Activated naive CD8-positive, alpha-beta T cell treated with anti-CD3 and anti-CD28 coated beads for 36 hours (primary cell): ENCODE data around the gene LARGE1. TPM values are rescaled to one million over a fixed set of nuclear protein-coding genes. Genes with fewer than 3 reads are reported as not detected.

Experiments used
- DNase-seq: peaks from one replicate; pipeline ENCODE4 v3.0.0; 2021
- H3K27ac Mint-ChIP-seq: one replicate; pipeline ENCODE4 v1.8.0; 2022; ENCODE audit warnings: mild to moderate bottlenecking, moderate library complexity, mixed read lengths
- H3K27me3 Mint-ChIP-seq: one replicate; pipeline ENCODE4 v1.8.0; 2022; ENCODE audit warnings: mild to moderate bottlenecking, mixed read lengths
- H3K36me3 Mint-ChIP-seq: one replicate; pipeline ENCODE4 v1.8.0; 2021; ENCODE audit warnings: mild to moderate bottlenecking, mixed read lengths
- H3K4me1 Mint-ChIP-seq: one replicate; pipeline ENCODE4 v1.8.0; 2021; ENCODE audit warnings: mixed read lengths
- H3K4me3 Mint-ChIP-seq: one replicate; pipeline ENCODE4 v1.8.0; 2022; ENCODE audit warnings: mild to moderate bottlenecking, moderate library complexity, mixed read lengths
- H3K9me3 Mint-ChIP-seq: one replicate; pipeline ENCODE4 v1.8.0; 2022; ENCODE audit warnings: mixed read lengths
- total RNA-seq, 2 experiments: library from RNA; stranded (reverse); gene quantifications; one replicate each; pipeline ENCODE4 v1.2.3, GENCODE V29; 2021

LARGE1 gene
- total RNA-seq, 2 experiments from 2014 or later, result 0.28 to 0.93 TPM

GRCh38 chr22:33440756-33441155 lies 479.5 kb downstream of the LARGE1 start:
- Mint-ChIP-seq H3K27ac (no peak overlapping the region), H3K4me1 (no peaks in the 10 kb centered on the region), H3K27me3 (peaks cover 10% of the 10 kb centered on the region), H3K4me3 (no peak overlapping the region), H3K36me3 (peaks cover 2% of the 10 kb centered on the region), H3K9me3 (no peaks in the 10 kb centered on the region)
- DNase-seq, result no peak

- Mint-ChIP-seq H3K27me3 (peaks cover 10% of the 10 kb centered on the region), H3K27ac (no peak overlapping the region), H3K9me3 (no peaks in the 10 kb centered on the region), H3K4me3 (no peak overlapping the region), H3K4me1 (no peaks in the 10 kb centered on the region), H3K36me3 (peaks cover 2% of the 10 kb centered on the region)
- no peak for DNase-seq
Measured at GRCh38 chr22:33438273-33438672, 482.0 kb downstream of the LARGE1 start.

- peaks cover 3% of the 10 kb centered on the region for H3K27me3 Mint-ChIP-seq
- no peak overlapping the region for H3K27ac Mint-ChIP-seq
- no peak for DNase-seq
- H3K4me1 Mint-ChIP-seq, result no peaks in the 10 kb centered on the region
- H3K4me3 Mint-ChIP-seq, result no peak overlapping the region
- H3K9me3 Mint-ChIP-seq, result no peaks in the 10 kb centered on the region
- H3K36me3 Mint-ChIP-seq, result no peaks in the 10 kb centered on the region
Measured at GRCh38 chr22:33431300-33431699, 489.0 kb downstream of the LARGE1 start.

- DNase-seq, result no peak
- Mint-ChIP-seq H3K27me3 (peaks cover 3% of the 10 kb centered on the region), H3K36me3 (no peaks in the 10 kb centered on the region), H3K4me3 (no peak overlapping the region), H3K4me1 (no peaks in the 10 kb centered on the region), H3K9me3 (no peaks in the 10 kb centered on the region), H3K27ac (no peak overlapping the region)
Measured at GRCh38 chr22:33429281-33429680, 491.0 kb downstream of the LARGE1 start.

- H3K4me1 Mint-ChIP-seq, result no peaks in the 10 kb centered on the region
- no peaks in the 10 kb centered on the region for H3K36me3 Mint-ChIP-seq
- no peaks in the 10 kb centered on the region for H3K9me3 Mint-ChIP-seq
- H3K27ac Mint-ChIP-seq, result no peak overlapping the region
- H3K4me3 Mint-ChIP-seq, result no peak overlapping the region
- DNase-seq, result no peak
- H3K27me3 Mint-ChIP-seq, result peaks cover 1% of the 10 kb centered on the region
Measured at GRCh38 chr22:33427461-33427860, 492.8 kb downstream of the LARGE1 start.

- Mint-ChIP-seq H3K27ac (no peak overlapping the region), H3K9me3 (peaks cover 2% of the 10 kb centered on the region), H3K27me3 (peaks cover 5% of the 10 kb centered on the region), H3K4me3 (no peak overlapping the region), H3K36me3 (no peaks in the 10 kb centered on the region), H3K4me1 (no peaks in the 10 kb centered on the region)
- DNase-seq, result no peak
Measured at GRCh38 chr22:33426451-33426850, 493.8 kb downstream of the LARGE1 start.

- no peak overlapping the region for H3K27ac Mint-ChIP-seq
- DNase-seq, result no peak
- H3K36me3 Mint-ChIP-seq, result no peaks in the 10 kb centered on the region
- H3K27me3 Mint-ChIP-seq, result peaks cover 8% of the 10 kb centered on the region
- H3K4me3 Mint-ChIP-seq, result no peak overlapping the region
- peaks cover 5% of the 10 kb centered on the region for H3K9me3 Mint-ChIP-seq
- no peaks in the 10 kb centered on the region for H3K4me1 Mint-ChIP-seq
Measured at GRCh38 chr22:33421859-33422258, 498.4 kb downstream of the LARGE1 start.

GRCh38 chr22:33418484-33418883 lies 501.8 kb downstream of the LARGE1 start:
- Mint-ChIP-seq H3K27me3 (peaks cover 8% of the 10 kb centered on the region), H3K36me3 (no peaks in the 10 kb centered on the region), H3K4me1 (no peaks in the 10 kb centered on the region), H3K9me3 (peaks cover 5% of the 10 kb centered on the region), H3K4me3 (no peak overlapping the region), H3K27ac (no peak overlapping the region)
- no peak for DNase-seq

- Mint-ChIP-seq H3K36me3 (no peaks in the 10 kb centered on the region), H3K4me1 (no peaks in the 10 kb centered on the region), H3K9me3 (peaks cover 3% of the 10 kb centered on the region), H3K4me3 (no peak overlapping the region), H3K27me3 (peaks cover 3% of the 10 kb centered on the region), H3K27ac (no peak overlapping the region)
- DNase-seq, result no peak
Measured at GRCh38 chr22:33415401-33415800, 504.9 kb downstream of the LARGE1 start.

GRCh38 chr22:33409079-33409478 lies 511.2 kb downstream of the LARGE1 start:
- Mint-ChIP-seq H3K4me1 (no peaks in the 10 kb centered on the region), H3K27ac (no peak overlapping the region), H3K9me3 (no peaks in the 10 kb centered on the region)

GRCh38 chr22:33405194-33405593 lies 515.1 kb downstream of the LARGE1 start:
- no peak for DNase-seq
- Mint-ChIP-seq H3K4me3 (no peak overlapping the region), H3K4me1 (no peaks in the 10 kb centered on the region), H3K27me3 (no peaks in the 10 kb centered on the region), H3K36me3 (no peaks in the 10 kb centered on the region), H3K27ac (no peak overlapping the region), H3K9me3 (no peaks in the 10 kb centered on the region)

More at GRCh38 chr22:33409079-33409478, 511.2 kb downstream of the LARGE1 start:
- no peak for DNase-seq
- H3K4me3 Mint-ChIP-seq, result no peak overlapping the region
- H3K27me3 Mint-ChIP-seq, result no peaks in the 10 kb centered on the region
- H3K36me3 Mint-ChIP-seq, result no peaks in the 10 kb centered on the region

GRCh38 chr22:33404723-33405122 lies 515.6 kb downstream of the LARGE1 start:
- no peak for DNase-seq
- Mint-ChIP-seq H3K4me3 (no peak overlapping the region), H3K9me3 (no peaks in the 10 kb centered on the region), H3K27ac (no peak overlapping the region), H3K4me1 (no peaks in the 10 kb centered on the region), H3K36me3 (no peaks in the 10 kb centered on the region), H3K27me3 (peaks cover 3% of the 10 kb centered on the region)

- no peak for DNase-seq
- peaks cover 3% of the 10 kb centered on the region for H3K27me3 Mint-ChIP-seq
- H3K9me3 Mint-ChIP-seq, result no peaks in the 10 kb centered on the region
- no peaks in the 10 kb centered on the region for H3K36me3 Mint-ChIP-seq
- H3K27ac Mint-ChIP-seq, result no peak overlapping the region
- no peak overlapping the region for H3K4me3 Mint-ChIP-seq
- H3K4me1 Mint-ChIP-seq, result no peaks in the 10 kb centered on the region
Measured at GRCh38 chr22:33402325-33402724, 518.0 kb downstream of the LARGE1 start.

GRCh38 chr22:33401291-33401690 lies 519.0 kb downstream of the LARGE1 start:
- Mint-ChIP-seq H3K27me3 (peaks cover 3% of the 10 kb centered on the region), H3K36me3 (no peaks in the 10 kb centered on the region), H3K27ac (no peak overlapping the region), H3K9me3 (no peaks in the 10 kb centered on the region), H3K4me3 (no peak overlapping the region), H3K4me1 (no peaks in the 10 kb centered on the region)
- DNase-seq, result no peak

GRCh38 chr22:33400891-33401290 lies 519.4 kb downstream of the LARGE1 start:
- no peak overlapping the region for H3K27ac Mint-ChIP-seq
- H3K9me3 Mint-ChIP-seq, result no peaks in the 10 kb centered on the region
- no peaks in the 10 kb centered on the region for H3K4me1 Mint-ChIP-seq
- no peak for DNase-seq
- H3K4me3 Mint-ChIP-seq, result no peak overlapping the region
- H3K27me3 Mint-ChIP-seq, result peaks cover 3% of the 10 kb centered on the region
- H3K36me3 Mint-ChIP-seq, result no peaks in the 10 kb centered on the region

- H3K4me3 Mint-ChIP-seq, result no peak overlapping the region
- H3K4me1 Mint-ChIP-seq, result no peaks in the 10 kb centered on the region
- H3K36me3 Mint-ChIP-seq, result no peaks in the 10 kb centered on the region
- peaks cover 3% of the 10 kb centered on the region for H3K27me3 Mint-ChIP-seq
- H3K9me3 Mint-ChIP-seq, result no peaks in the 10 kb centered on the region
- DNase-seq, result no peak
- H3K27ac Mint-ChIP-seq, result no peak overlapping the region
Measured at GRCh38 chr22:33400061-33400840, 520.0 kb downstream of the LARGE1 start.
